CD4-positive, alpha-beta T cell treated with Interferon alpha-2 for 1 hour (primary cell): ENCODE measurements around the gene SPAG16.
"Not testable (repeated sequence)": the region's sequence is repeated elsewhere in the genome, so short reads cannot be mapped to it uniquely, and the experiment has no call there.

Experiments
- DNase-seq, 2 donors: peaks; one replicate each; pipeline ENCODE4 v3.0.0-alpha.2; 2020 to 2022

The SPAG16 gene

DNA sequence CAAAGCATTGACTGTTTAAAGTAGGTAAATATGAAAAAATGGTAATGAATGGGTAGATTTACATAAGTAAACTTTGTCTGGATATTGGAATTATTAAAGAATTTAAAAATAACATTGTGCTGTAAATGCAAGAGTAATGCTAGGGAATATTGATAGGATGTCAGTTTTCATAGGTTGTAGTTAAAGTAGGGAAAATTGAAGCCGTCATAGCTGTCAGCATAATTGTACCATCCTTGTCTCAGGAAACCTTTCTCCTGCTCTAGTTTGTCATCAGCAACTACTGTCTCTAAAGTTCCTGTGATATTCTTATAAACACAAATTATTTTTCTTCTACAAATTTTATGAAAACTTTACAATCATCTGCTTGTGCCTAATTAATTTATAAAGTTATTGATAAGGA lies 10.1 kb upstream of the SPAG16 start:
- no peak for DNase-seq

GRCh38 chr2:213275265-213275664 lies 9.0 kb upstream of the SPAG16 start:
- DNase-seq = no peak

GRCh38 chr2:213277134-213277533 lies 7.1 kb upstream of the SPAG16 start:
- DNase-seq = not testable (repeated sequence)

GRCh38 chr2:213279116-213279620 lies 5.1 kb upstream of the SPAG16 start:
- DNase-seq = no peak

GRCh38 chr2:213279971-213280370 lies 4.3 kb upstream of the SPAG16 start:
- DNase-seq = no peak

GRCh38 chr2:213281156-213281555 lies 3.1 kb upstream of the SPAG16 start:
- DNase-seq = no peak

DNA sequence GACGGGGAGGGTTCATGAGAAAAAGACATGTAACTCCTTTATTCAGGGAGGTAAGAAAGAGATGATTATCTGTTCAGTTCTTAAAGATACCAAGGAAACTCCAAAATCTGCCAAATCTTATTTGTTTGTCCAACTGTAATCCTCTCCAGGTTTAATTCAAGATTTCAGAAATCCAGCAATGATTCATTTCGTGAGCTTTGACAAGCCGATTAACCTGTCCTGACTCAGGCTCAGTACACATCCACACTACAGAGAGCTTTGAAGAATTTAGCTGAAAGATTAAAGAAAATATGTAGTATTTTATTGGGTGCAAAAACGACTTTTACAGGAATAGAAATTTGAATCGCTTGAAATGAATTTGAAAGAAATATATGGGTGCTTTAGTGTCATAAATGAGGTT lies 1.1 kb downstream of the SPAG16 start:
- DNase-seq = no peak

- no peak for DNase-seq
Observed at GRCh38 chr2:213286161-213286560, 1.9 kb downstream of the SPAG16 start.

DNA sequence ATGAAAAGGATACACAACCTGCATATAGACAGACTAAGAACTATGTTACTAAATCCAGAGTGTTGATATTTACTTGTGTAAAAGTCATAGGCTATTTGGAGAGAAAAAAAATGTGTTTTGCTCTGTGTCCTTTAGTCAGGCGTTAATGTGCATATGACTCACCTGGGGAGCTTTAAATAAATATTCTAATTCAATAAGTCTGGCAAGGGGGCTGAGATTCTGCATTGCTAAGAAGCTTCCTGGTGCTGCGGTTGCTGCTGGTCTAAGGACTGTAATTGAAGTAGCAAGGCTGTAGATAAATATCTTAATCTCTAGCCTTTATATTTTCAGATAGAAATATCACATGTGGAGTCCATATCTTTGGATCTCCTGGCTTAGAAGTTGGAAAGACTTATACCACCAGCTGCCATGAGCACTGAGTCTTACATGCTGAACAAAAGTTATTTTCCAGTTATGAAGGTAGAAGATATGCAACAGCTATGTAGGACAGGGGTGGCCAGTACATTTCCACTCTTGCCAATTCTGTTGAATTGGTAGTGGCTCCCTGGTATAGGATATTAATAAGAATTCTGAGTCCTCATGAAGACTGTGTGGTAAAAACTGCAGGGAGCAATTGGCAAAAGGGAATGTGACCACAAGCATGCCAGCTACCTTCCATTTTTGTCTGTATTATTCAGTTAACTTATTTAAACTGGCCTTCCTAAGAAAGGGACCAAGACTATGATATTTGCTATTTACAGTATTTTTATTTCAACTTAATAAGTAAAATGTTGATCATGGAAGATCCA lies 4.8 kb downstream of the SPAG16 start:
- DNase-seq = no peak

DNA sequence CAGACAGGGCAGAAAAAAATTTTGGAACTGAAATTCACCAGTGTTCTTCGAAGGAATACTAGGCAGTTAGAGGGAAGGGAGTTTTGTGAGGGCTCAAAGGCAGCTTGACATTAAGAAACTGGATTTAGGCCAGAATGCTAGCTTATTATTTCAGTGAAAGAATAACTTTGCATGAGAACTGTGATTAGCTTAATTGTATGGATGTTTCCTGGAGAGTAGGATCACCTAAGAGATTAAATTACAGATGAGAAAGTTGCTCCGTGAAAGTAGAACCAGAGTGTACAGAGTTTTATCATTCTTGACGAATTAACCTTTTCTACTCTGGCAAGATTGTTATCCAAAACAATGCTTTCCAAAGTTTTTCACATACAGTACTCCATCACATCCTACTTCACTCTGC lies 6.2 kb downstream of the SPAG16 start:
- no peak for DNase-seq

DNA sequence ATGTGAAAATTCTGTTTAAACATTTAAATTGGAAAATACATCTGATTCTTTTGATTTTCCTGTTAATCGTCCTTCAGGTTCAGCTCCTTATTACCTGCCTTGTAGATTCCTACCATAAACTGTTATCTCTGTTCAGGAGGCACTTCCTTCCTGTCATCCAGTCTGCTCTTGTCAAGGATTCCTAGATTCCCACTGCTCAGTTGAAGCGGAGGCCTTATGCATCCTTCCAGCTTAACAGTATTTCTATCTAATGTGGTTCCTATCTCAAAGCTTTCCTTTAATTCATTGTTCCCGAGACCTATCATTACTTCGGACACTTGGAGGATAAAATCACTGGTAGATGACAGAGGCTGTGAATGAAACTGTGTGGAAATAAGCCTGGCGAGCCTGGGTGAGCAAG lies 12.0 kb downstream of the SPAG16 start:
- no peak for DNase-seq

- DNase-seq = no peak
Observed at GRCh38 chr2:213306316-213306942, 22.2 kb downstream of the SPAG16 start.

DNA sequence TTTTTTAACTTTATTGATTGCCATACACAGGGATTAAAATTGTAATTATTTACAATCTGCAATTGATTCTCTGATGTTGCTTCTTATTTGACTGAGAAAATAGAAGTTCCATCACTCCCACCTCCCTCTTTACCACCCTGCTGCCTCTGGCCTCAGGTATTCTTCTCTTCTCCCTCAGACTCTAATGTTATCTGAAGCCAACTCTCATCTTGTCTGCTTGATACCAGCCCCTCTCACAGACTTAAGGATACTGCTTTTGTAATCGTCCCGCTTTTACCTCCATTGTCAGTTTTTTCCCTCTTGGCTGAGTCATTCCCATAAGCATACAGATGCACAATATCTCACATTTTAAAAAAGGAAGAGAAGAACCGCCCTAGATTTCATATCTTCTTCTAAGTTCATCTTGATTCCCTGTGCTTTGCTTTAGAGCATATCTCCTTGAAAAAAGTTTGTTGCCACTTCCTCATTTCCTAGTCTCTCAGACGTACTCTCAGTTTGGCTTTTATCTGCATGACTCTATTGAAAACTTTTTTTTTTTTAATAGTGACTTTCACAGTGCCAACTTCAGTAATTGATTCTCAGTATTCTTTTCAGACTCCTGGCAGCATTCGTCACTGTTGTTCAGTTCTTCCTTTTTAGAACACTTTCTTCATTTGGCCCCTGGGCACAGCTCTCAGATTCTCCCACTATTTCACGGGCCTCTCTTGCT lies 31.1 kb downstream of the SPAG16 start:
- DNase-seq = no peak

DNA sequence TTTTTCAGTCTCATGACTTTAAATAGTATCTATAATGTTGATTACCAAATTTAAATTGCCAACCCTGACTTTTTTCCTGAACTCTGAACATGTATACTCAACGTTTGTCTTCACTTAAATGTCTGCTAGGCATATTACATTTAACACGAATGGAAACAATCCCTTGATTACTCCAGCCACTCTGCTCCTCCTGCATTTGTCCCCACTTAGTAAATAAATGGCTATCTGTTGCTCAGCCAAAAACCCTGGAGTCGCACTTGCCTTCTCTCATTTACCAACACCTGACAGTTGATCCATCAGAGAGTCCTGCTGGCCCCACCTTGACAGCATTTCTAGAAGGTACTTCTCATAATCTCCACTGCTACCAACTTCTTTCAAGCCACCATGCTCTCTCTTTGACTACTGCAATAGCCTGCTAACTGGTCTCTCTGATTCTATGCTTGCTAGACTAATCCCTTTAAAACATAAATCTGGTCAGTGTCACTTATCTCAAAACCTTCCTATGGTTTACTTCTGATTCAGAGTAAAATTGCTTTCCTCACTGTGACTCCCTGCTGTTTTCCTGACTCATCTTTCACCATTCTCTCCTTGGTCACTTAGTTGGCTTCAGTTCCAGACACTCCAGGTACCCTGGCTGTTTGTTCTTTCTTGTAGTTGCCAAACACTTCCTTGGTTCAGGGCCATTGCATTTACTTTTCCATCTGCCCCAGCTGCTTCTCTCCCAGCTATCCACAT lies 31.9 kb downstream of the SPAG16 start:
- DNase-seq = no peak

GRCh38 chr2:213317929-213318328 lies 33.7 kb downstream of the SPAG16 start:
- DNase-seq = no peak

DNA sequence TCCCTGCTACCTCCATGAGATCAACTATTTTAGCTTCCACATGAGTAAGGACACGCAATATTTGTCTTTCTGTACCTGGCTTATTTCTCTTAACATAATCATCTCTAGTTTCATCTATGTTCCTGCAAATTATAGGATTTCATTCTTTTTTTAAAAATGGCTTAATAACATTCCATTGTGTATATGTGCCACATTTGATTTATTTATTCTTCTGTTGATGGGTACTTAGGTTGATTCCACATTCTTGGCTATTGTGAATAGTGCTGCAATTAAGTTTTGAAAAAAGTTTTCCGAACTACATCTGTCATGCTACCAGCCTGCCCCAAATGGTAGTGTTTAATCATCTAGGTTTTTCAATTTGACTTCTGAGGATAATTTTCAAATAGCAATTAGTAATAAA lies 36.3 kb downstream of the SPAG16 start:
- DNase-seq = no peak

DNA sequence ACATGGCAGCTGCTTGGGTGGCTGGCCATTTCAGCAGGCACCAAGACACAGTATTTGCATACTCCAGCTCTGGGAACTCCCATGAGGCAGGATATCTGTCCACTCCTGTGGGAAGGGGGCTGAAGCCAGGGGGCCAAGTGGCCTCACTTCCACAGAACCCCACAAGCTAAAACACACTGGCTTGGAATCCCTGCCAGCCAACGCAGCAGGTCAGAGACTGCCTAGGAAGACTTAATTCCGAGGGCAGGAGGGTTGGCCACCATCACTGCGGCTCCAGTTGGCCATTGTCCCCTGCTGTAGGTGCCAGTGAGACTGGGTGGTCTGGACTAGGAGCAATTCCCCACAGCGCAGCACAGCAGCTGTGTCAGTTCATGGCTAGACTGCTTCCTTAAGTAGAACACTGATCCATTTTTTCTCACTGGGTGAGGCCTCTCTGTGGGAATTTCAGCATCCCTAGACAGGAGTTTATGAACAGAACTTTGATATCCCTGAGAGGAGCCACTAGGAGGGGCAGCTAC lies 52.0 kb downstream of the SPAG16 start:
- no peak for DNase-seq

- DNase-seq = no peak
Observed at GRCh38 chr2:213353419-213353818, 69.2 kb downstream of the SPAG16 start.

DNA sequence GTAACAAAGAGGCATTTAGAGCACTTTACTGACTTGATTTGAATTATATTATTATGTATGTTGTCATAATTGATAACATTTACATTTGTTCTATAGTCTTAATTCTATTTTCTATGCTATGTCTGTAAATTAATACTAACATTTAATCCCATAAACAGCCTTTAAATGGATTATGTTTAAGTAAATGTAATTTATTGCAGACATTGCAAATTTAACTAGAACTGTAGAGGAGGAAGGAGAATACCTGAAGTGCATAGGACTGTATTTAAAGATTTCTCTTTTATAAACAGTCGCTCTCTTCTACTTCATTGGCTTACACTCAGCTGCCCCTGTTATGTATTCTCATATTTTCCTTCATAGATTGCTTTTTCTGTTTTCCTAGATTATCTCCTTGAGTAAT lies 92.4 kb downstream of the SPAG16 start:
- no peak for DNase-seq

- DNase-seq = not testable (repeated sequence)
Observed at GRCh38 chr2:213407027-213407426, 122.8 kb downstream of the SPAG16 start.

DNA sequence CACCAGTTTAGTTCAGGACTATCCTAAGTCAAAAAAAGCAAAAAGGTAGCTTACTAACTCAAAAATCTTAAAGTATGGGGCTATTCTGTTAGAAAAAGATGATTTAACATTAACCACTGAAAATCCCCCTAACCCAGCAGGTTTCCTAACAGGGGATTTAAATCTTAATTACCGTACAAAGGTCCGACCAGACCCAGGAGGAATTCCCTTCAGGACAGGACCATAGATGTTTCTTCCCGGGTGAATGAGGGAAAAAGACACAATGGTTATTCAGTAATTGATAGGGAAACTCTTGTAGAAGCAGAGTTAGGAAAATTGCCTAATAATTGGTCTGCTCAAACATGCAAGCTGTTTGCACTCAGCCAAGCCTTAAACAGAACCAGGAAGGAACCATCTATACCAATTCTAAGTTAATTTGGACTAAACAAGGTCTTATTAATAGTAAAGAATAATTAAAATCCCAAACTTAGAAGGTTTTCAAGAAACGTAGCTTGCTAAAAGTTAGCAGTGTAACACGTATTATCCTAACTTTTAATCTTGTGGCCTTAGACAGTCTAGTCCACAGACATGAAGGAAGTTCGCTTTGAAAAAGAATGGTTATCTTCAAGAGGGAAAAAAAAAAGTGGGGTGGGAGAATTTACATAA lies 124.3 kb downstream of the SPAG16 start:
- DNase-seq = not testable (repeated sequence)

DNA sequence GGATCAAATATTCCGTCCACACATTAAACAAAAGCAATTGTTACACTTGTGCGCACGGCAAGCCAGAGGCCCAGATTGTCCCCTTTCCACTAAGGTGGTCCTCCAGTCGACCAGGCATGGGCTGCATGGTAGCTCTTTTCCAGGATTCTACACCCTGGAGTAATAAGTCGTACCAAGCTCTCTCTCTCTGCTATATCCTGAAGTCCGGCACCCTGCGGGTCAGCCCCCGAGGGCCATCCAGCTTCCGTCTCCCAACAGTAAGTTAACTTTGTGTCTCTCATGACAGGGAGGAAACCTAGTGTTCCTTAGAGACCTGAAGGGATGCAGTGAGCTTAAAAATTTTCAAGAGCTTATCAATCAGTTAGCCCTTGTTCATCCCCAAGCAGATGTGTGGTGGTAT lies 126.4 kb downstream of the SPAG16 start:
- not testable (repeated sequence) for DNase-seq
